GM21360 (cell line): ENCODE results near the gene RCN2.

Source experiments
- ATAC-seq: cut with Tn5 transposase; IDR thresholded peaks from one replicate; pipeline ENCODE4 v1.9.1; 2021; ENCODE audit warnings: mild to moderate bottlenecking, moderate library complexity; ENCODE audit not compliant: unreplicated experiment

Gene RCN2

GRCh38 chr15:76991741-76992645 is 60.4 kb downstream of the RCN2 start:
- ATAC-seq = no peak

GRCh38 chr15:76993114-76993725 is 61.7 kb downstream of the RCN2 start:
- ATAC-seq = no peak

- no peak for ATAC-seq
Observed at GRCh38 chr15:76994001-76994400, 62.5 kb downstream of the RCN2 start.

- ATAC-seq = no peak
Observed at GRCh38 chr15:76994496-76994895, 62.9 kb downstream of the RCN2 start.

GRCh38 chr15:76994971-76995945 is 63.7 kb downstream of the RCN2 start, which contains the start of gene PSTPIP1:
Gene PSTPIP1, plus strand, starts transcription at chr15:76995126. Its CDS starts 448 bp downstream, at chr15:76995574.
- ATAC-seq = no peak

- no peak for ATAC-seq
Observed at GRCh38 chr15:76996076-76996525, 64.6 kb downstream of the RCN2 start.

GRCh38 chr15:76996526-76997401 is 65.2 kb downstream of the RCN2 start:
- no peak for ATAC-seq

- ATAC-seq = no peak
Observed at GRCh38 chr15:76998663-76999285, 67.2 kb downstream of the RCN2 start.

- ATAC-seq = no peak
Observed at GRCh38 chr15:76999996-77000395, 68.4 kb downstream of the RCN2 start.

GRCh38 chr15:77001351-77001750 is 69.8 kb downstream of the RCN2 start:
- ATAC-seq = no peak

- no peak for ATAC-seq
Observed at GRCh38 chr15:77001966-77002365, 70.4 kb downstream of the RCN2 start.

GRCh38 chr15:77002436-77002835 is 70.9 kb downstream of the RCN2 start:
- ATAC-seq = no peak

- peak; percentile 57 for ATAC-seq
Observed at GRCh38 chr15:77002954-77003912, 71.7 kb downstream of the RCN2 start.
